ENCODE data around the gene ADH6. TPM values are rescaled to one million over a fixed set of nuclear protein-coding genes. Genes with fewer than 3 reads are reported as not detected.

Gene ADH6
- total RNA-seq (2022; extraction: Qiagen RNA extraction; ENCODE audit: low read depth), result 0.09 TPM in 1 of 5 replicates, not detected in the others

DNA sequence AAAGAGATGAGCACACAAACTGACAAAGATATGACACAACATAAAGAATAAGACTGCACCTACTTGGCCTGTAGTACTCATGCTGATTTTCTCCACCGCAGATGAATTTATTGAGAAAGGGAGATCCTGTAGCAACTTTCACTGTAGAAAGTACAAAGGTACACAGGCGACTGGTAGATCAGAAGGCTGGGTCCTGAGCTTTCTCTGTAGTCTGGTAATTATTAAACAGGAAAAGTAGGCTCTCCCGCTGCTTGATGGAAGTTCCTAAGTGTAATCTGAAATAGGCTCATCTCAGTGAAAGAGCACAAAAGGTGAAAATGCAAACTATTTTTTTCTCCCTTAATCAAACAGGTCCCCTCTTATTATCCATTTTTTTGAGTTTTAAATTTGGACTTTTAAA, at the start of gene ADH6:
Gene ADH6, minus strand, starts transcription at position 175 of the 400 bp plus-strand sequence. Its CDS starts 94 bp downstream, at position 81.

Other genes with a start within 250 kb of the ADH6 start
- 40.8 to 59.7 TPM (median 49.2 TPM) in 5 replicates for gene METAP1, start 223.5 kb downstream of the ADH6 start, total RNA-seq (2022; extraction: Qiagen RNA extraction; ENCODE audit: low read depth)
- gene ADH5, start 130.5 kb downstream of the ADH6 start, total RNA-seq (2022; extraction: Qiagen RNA extraction; ENCODE audit: low read depth), result 101 to 136 TPM (median 114 TPM) in 5 replicates
- gene ADH4, start 74.9 kb downstream of the ADH6 start, total RNA-seq (2022; extraction: Qiagen RNA extraction; ENCODE audit: low read depth), result not detected in 5 replicates
- not detected in 5 replicates for gene ADH1A, start 71.7 kb upstream of the ADH6 start, total RNA-seq (2022; extraction: Qiagen RNA extraction; ENCODE audit: low read depth)
- not detected in 5 replicates for gene ADH1B, start 102.2 kb upstream of the ADH6 start, total RNA-seq (2022; extraction: Qiagen RNA extraction; ENCODE audit: low read depth)
- gene ADH1C, start 133.5 kb upstream of the ADH6 start, total RNA-seq (2022; extraction: Qiagen RNA extraction; ENCODE audit: low read depth), result 0.35 TPM in 1 of 5 replicates, not detected in the others
- gene ADH7, start 216.1 kb upstream of the ADH6 start, total RNA-seq (2022; extraction: Qiagen RNA extraction; ENCODE audit: low read depth), result not detected in 5 replicates

Data from A549 treated with RU486 at 1 μM for 4 hours (cell line).